ENCODE results near the gene LRRIQ1. TPM values are rescaled to one million over a fixed set of nuclear protein-coding genes. Genes with fewer than 3 reads are reported as not detected.

Gene LRRIQ1
- polyA plus RNA-seq, 1 donor from 2014 or later, result 11.8 TPM

- Histone ChIP-seq H3K9me2 (ENCODE audit: insufficient read depth, low read length) (no peaks in the 10 kb centered on the region), H3K27me3 (ENCODE audit: insufficient read depth, low read depth, low read length) (no peaks in the 10 kb centered on the region)
- no peak for TF ChIP-seq REST (IDR thresholded peaks at IDR 0.05; ENCODE audit: borderline replicate concordance)
- TF ChIP-seq EZH2 (IDR thresholded peaks at IDR 0.05; ENCODE audit: borderline replicate concordance, insufficient read depth, low read length, poor library complexity, severe bottlenecking), result no peak
- TF ChIP-seq TAF1 (IDR thresholded peaks at IDR 0.05; ENCODE audit: low read depth), result no peak
- TF ChIP-seq EP300 (conservative IDR thresholded peaks at IDR 0.05; ENCODE audit: poor library complexity, severe bottlenecking), result no peak
- no peak for TF ChIP-seq CTCF (IDR thresholded peaks at IDR 0.05; ENCODE audit: poor library complexity, severe bottlenecking)
- TF ChIP-seq SMC3 (conservative IDR thresholded peaks at IDR 0.05; ENCODE audit: poor library complexity), result no peak
- TF ChIP-seq POLR2AphosphoS5 (IDR thresholded peaks at IDR 0.05), result no peak
- no peak for TF ChIP-seq RAD21 (conservative IDR thresholded peaks at IDR 0.05)
- TF ChIP-seq MXI1 (conservative IDR thresholded peaks at IDR 0.05; ENCODE audit: poor library complexity, severe bottlenecking), result no peak
Measured at GRCh38 chr12:85065837-85066482, 29.8 kb downstream of the LRRIQ1 start.

GRCh38 chr12:85072826-85073225 lies 36.7 kb downstream of the LRRIQ1 start:
- TF ChIP-seq POLR2AphosphoS5 (IDR thresholded peaks at IDR 0.05) (no peak), CTCF (IDR thresholded peaks at IDR 0.05; ENCODE audit: poor library complexity, severe bottlenecking) (no peak), REST (IDR thresholded peaks at IDR 0.05; ENCODE audit: borderline replicate concordance) (no peak), SMC3 (conservative IDR thresholded peaks at IDR 0.05; ENCODE audit: poor library complexity) (no peak), EZH2 (IDR thresholded peaks at IDR 0.05; ENCODE audit: borderline replicate concordance, insufficient read depth, low read length, poor library complexity, severe bottlenecking) (no peak), TAF1 (IDR thresholded peaks at IDR 0.05; ENCODE audit: low read depth) (no peak), EP300 (conservative IDR thresholded peaks at IDR 0.05; ENCODE audit: poor library complexity, severe bottlenecking) (no peak), MXI1 (conservative IDR thresholded peaks at IDR 0.05; ENCODE audit: poor library complexity, severe bottlenecking) (no peak), RAD21 (conservative IDR thresholded peaks at IDR 0.05) (no peak)
- Histone ChIP-seq H3F3A (ENCODE audit: insufficient read depth, low read length, poor library complexity, severe bottlenecking) (no peaks in the 10 kb centered on the region), H3K9me2 (ENCODE audit: insufficient read depth, low read length) (no peaks in the 10 kb centered on the region), H3K4me2 (ENCODE audit: low read length) (no peak overlapping the region), H2AFZ (ENCODE audit: low read depth, low read length) (no peak overlapping the region), H4K20me1 (ENCODE audit: insufficient read depth) (no peaks in the 10 kb centered on the region), H3K36me3 (ENCODE audit: insufficient read depth, low read length) (no peaks in the 10 kb centered on the region), H3K4me3 (ENCODE audit: low read length) (no peak overlapping the region), H3K27me3 (ENCODE audit: insufficient read depth, low read depth, low read length) (no peaks in the 10 kb centered on the region), H3K27ac (ENCODE audit: low read length) (no peak overlapping the region), H3K9me3 (ENCODE audit: low read length) (no peaks in the 10 kb centered on the region), H3K79me2 (replicated peaks; ENCODE audit: insufficient read depth, low read length) (no peaks in the 10 kb centered on the region), H3K9ac (ENCODE audit: low read length) (no peak overlapping the region)

More at GRCh38 chr12:85065837-85066482, 29.8 kb downstream of the LRRIQ1 start:
- Histone ChIP-seq H3K9me3 (ENCODE audit: low read length) (no peaks in the 10 kb centered on the region), H3K27ac (ENCODE audit: low read length) (no peak overlapping the region), H3K9ac (ENCODE audit: low read length) (no peak overlapping the region), H3K79me2 (replicated peaks; ENCODE audit: insufficient read depth, low read length) (no peaks in the 10 kb centered on the region), H3K4me2 (ENCODE audit: low read length) (no peak overlapping the region), H3K4me3 (ENCODE audit: low read length) (no peak overlapping the region), H4K20me1 (ENCODE audit: insufficient read depth) (no peaks in the 10 kb centered on the region), H3K36me3 (ENCODE audit: insufficient read depth, low read length) (peaks cover 3% of the 10 kb centered on the region), H3F3A (ENCODE audit: insufficient read depth, low read length, poor library complexity, severe bottlenecking) (no peaks in the 10 kb centered on the region), H2AFZ (ENCODE audit: low read depth, low read length) (no peak overlapping the region)
